WTC11 (cell line): ENCODE data around the gene TMEM207. TPM values are rescaled to one million over a fixed set of nuclear protein-coding genes. Genes with fewer than 3 reads are reported as not detected.
A peak's percentile ranks its signal among the peaks of the same experiment; 100 is the strongest.

ENCODE experiments used
- ATAC-seq: fragments of 200-7000 bp; cut with Tn5 transposase; 2 replicates; pipeline ENCODE4 v1.10.0; 2021; ENCODE audit warnings: mild to moderate bottlenecking, moderate library complexity
- CTCF ChIA-PET: fragments of 300-600 bp; sonication (Branson Sonifier 250); formaldehyde crosslinking; loops from one replicate; lab custom pipeline; 2021; ENCODE audit warnings: antibody characterized with exemption; lab: Charles Lee
- POLR2A ChIA-PET: fragments of 350-600 bp; sonication (Branson Sonifier 250); formaldehyde crosslinking; loops from one replicate; lab custom pipeline; 2021; ENCODE audit warnings: antibody characterized with exemption; lab: Charles Lee
- DNase-seq: peaks from one replicate; pipeline ENCODE4 v3.0.0; 2021; ENCODE audit warnings: low spot score
- H3K27ac Mint-ChIP-seq: 2 replicates; pipeline ENCODE4 v1.8.0; 2021; ENCODE audit warnings: mixed read lengths
- H3K27me3 Mint-ChIP-seq: 2 replicates; pipeline ENCODE4 v1.8.0; 2021; ENCODE audit warnings: low read depth, mild to moderate bottlenecking, moderate library complexity, mixed read lengths
- H3K36me3 Mint-ChIP-seq: 2 replicates; pipeline ENCODE4 v1.8.0; 2021; ENCODE audit warnings: mixed read lengths
- H3K4me1 Mint-ChIP-seq: 2 replicates; pipeline ENCODE4 v1.8.0; 2022; ENCODE audit warnings: mixed read lengths
- H3K4me3 Mint-ChIP-seq: 2 replicates; pipeline ENCODE4 v1.8.0; 2021; ENCODE audit warnings: mild to moderate bottlenecking, moderate library complexity, mixed read lengths
- H3K9me3 Mint-ChIP-seq: 2 replicates; pipeline ENCODE4 v1.8.0; 2021; ENCODE audit warnings: mixed read lengths
- CREB1 ChIP-seq: sonication (generic); formaldehyde crosslinking; IDR thresholded peaks from 2 replicates; pipeline ENCODE4 v1.8.0; 2023; ENCODE audit warnings: mild to moderate bottlenecking, missing genetic modification reagents
- HMGA2 ChIP-seq: fragments of 250-450 bp; sonication (Bioruptor Pico); IDR thresholded peaks from 2 replicates; pipeline ENCODE4 v1.4.0; 2021; ENCODE audit warnings: mild to moderate bottlenecking, moderate library complexity
- MXD4 ChIP-seq: fragments of 250-450 bp; sonication (Bioruptor Pico); IDR thresholded peaks from 2 replicates; pipeline ENCODE4 v1.8.0; 2021; ENCODE audit warnings: mild to moderate bottlenecking, moderate library complexity, borderline replicate concordance
- SMAD3 ChIP-seq: sonication (generic); formaldehyde crosslinking; IDR thresholded peaks from 2 replicates; pipeline ENCODE4 v1.8.0; 2022; ENCODE audit warnings: missing genetic modification reagents, mild to moderate bottlenecking, borderline replicate concordance
- TEAD4 ChIP-seq: sonication (generic); formaldehyde crosslinking; IDR thresholded peaks from 2 replicates; pipeline ENCODE4 v1.8.0; 2022; ENCODE audit warnings: mild to moderate bottlenecking, missing genetic modification reagents
- ZNF263 ChIP-seq: sonication (generic); formaldehyde crosslinking; IDR thresholded peaks from 2 replicates; pipeline ENCODE4 v1.8.1; 2022; ENCODE audit warnings: low read depth, mild to moderate bottlenecking, moderate library complexity, missing genetic modification reagents
- total RNA-seq: library from RNA; stranded (reverse); gene quantifications from 3 replicates; pipeline ENCODE4 v1.2.3, GENCODE V29; 2021
- TF ChIP-seq, protein P1 (sequence below): fragments of 250-450 bp; sonication (Bioruptor Pico); IDR thresholded peaks from 2 replicates; pipeline ENCODE4 v1.9.0; 2021; ENCODE audit warnings: moderate library complexity, mild to moderate bottlenecking, inconsistent platforms, borderline replicate concordance
- TF ChIP-seq, protein P2 (sequence below): sonication (generic); formaldehyde crosslinking; IDR thresholded peaks from 2 replicates; pipeline ENCODE4 v1.8.0; 2022; ENCODE audit warnings: mild to moderate bottlenecking, missing genetic modification reagents
- TF ChIP-seq, protein P3 (sequence below): sonication (generic); formaldehyde crosslinking; conservative IDR thresholded peaks from 2 replicates; pipeline ENCODE4 v1.8.1; 2023; ENCODE audit warnings: mild to moderate bottlenecking, low read depth, missing genetic modification reagents, moderate library complexity
- TF ChIP-seq, protein P4 (sequence below): sonication (generic); formaldehyde crosslinking; IDR thresholded peaks from 2 replicates; pipeline ENCODE4 v1.8.1; 2023; ENCODE audit warnings: mild to moderate bottlenecking, moderate library complexity, missing genetic modification reagents
- TF ChIP-seq, protein P5 (sequence below): fragments of 250-450 bp; sonication (Bioruptor Pico); IDR thresholded peaks from 2 replicates; pipeline ENCODE4 v1.9.0; 2021; ENCODE audit warnings: mild to moderate bottlenecking, borderline replicate concordance
- TF ChIP-seq, protein P6 (sequence below): fragments of 200-600 bp; IDR thresholded peaks from 2 replicates; pipeline ENCODE4 v1.8.0; 2022; ENCODE audit warnings: antibody characterized with exemption
- TF ChIP-seq, protein P7 (sequence below): sonication (generic); formaldehyde crosslinking; IDR thresholded peaks from 2 replicates; pipeline ENCODE4 v1.8.0; 2022; ENCODE audit warnings: mild to moderate bottlenecking, missing genetic modification reagents

The TMEM207 gene
- total RNA-seq, 1 experiment from 2014 or later, result not detected

DNA sequence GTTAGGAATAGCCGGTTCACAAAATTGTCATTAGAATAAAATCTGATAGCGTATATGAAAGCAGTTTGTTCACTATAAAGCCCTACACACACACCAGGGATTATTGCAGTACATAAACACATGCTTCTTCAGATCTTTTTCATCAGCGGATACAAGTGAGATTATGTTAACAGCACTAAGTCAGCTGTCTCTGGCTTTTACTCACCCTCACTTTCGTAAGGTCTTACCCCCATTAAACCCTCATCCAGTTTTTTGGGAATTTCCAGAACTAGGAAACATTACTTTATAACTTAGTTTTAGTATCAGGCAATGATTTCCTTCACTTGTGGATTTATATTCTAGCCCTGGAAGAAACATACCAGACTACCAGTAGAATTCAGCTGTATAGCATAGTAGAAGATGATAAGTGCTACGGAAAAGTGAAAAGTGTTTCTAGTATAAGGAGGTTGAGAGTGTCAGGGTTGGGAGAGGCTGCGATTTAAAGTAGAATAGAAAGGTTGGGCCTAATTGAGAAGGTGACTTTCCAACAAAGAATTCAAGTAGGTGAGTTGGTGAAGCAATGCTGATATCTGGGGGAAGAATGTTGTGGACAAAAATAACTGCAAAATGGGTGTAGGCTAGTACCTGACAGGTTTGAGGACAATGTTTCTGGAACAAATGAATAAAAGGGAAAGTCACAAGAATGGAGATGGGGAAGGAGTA is 22.7 kb downstream of the TMEM207 start:
- H3K27me3 Mint-ChIP-seq, result no peaks in the 10 kb centered on the region
- ChIA-PET CTCF (no interaction called here), POLR2A (no interaction called here)
- H3K27ac Mint-ChIP-seq, result no peak overlapping the region
- H3K4me3 Mint-ChIP-seq, result no peak overlapping the region
- TF ChIP-seq, protein P1, sequence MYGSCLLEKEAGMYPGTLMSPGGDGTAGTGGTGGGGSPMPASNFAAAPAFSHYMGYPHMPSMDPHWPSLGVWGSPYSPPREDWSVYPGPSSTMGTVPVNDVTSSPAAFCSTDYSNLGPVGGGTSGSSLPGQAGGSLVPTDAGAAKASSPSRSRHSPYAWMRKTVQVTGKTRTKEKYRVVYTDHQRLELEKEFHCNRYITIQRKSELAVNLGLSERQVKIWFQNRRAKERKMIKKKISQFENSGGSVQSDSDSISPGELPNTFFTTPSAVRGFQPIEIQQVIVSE (CRISPR knock-in tag), result no peak
- TF ChIP-seq TEAD4, result no peak
- TF ChIP-seq, protein P2, sequence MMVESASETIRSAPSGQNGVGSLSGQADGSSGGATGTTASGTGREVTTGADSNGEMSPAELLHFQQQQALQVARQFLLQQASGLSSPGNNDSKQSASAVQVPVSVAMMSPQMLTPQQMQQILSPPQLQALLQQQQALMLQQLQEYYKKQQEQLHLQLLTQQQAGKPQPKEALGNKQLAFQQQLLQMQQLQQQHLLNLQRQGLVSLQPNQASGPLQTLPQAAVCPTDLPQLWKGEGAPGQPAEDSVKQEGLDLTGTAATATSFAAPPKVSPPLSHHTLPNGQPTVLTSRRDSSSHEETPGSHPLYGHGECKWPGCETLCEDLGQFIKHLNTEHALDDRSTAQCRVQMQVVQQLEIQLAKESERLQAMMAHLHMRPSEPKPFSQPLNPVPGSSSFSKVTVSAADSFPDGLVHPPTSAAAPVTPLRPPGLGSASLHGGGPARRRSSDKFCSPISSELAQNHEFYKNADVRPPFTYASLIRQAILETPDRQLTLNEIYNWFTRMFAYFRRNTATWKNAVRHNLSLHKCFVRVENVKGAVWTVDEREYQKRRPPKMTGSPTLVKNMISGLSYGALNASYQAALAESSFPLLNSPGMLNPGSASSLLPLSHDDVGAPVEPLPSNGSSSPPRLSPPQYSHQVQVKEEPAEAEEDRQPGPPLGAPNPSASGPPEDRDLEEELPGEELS (CRISPR knock-in tag), result no peak
- TF ChIP-seq, protein P3, sequence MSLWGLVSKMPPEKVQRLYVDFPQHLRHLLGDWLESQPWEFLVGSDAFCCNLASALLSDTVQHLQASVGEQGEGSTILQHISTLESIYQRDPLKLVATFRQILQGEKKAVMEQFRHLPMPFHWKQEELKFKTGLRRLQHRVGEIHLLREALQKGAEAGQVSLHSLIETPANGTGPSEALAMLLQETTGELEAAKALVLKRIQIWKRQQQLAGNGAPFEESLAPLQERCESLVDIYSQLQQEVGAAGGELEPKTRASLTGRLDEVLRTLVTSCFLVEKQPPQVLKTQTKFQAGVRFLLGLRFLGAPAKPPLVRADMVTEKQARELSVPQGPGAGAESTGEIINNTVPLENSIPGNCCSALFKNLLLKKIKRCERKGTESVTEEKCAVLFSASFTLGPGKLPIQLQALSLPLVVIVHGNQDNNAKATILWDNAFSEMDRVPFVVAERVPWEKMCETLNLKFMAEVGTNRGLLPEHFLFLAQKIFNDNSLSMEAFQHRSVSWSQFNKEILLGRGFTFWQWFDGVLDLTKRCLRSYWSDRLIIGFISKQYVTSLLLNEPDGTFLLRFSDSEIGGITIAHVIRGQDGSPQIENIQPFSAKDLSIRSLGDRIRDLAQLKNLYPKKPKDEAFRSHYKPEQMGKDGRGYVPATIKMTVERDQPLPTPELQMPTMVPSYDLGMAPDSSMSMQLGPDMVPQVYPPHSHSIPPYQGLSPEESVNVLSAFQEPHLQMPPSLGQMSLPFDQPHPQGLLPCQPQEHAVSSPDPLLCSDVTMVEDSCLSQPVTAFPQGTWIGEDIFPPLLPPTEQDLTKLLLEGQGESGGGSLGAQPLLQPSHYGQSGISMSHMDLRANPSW (CRISPR knock-in tag), result no peak
- DNase-seq (no peak), ATAC-seq (no peak)
- no peaks in the 10 kb centered on the region for H3K36me3 Mint-ChIP-seq
- H3K4me1 Mint-ChIP-seq, result no peaks in the 10 kb centered on the region
- H3K9me3 Mint-ChIP-seq, result no peaks in the 10 kb centered on the region

DNA sequence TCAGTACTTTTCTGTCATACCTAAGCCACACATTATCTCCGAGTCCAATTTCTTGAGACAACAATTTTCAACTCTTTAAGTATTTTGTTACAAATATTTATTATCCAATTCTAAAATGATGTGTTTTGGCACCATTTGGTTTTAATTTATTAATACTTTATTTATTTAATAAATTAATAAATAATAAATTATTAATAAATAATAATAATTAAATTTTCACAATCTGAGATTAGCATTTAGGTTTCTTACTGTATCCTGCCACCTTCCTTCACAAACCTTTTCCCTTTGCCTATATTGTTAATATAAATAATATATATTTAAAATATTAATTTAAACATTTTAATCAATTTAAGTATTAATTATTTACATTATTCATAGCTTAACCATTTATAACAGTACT is 23.9 kb downstream of the TMEM207 start:
- CTCF ChIA-PET, result interaction anchor here (0.8 to 2.9 kb wide), 2 partner anchors 123 to 464 kb away, joined by 3 to 17 read pairs; no protein-coding TSS in a partner anchor
- DNase-seq (no peak), ATAC-seq (no peak)
- POLR2A ChIA-PET, result no interaction called here
- Mint-ChIP-seq H3K36me3 (no peaks in the 10 kb centered on the region), H3K9me3 (no peaks in the 10 kb centered on the region), H3K27me3 (no peaks in the 10 kb centered on the region), H3K4me3 (no peak overlapping the region), H3K4me1 (no peaks in the 10 kb centered on the region), H3K27ac (no peak overlapping the region)
- TF ChIP-seq, protein P4, sequence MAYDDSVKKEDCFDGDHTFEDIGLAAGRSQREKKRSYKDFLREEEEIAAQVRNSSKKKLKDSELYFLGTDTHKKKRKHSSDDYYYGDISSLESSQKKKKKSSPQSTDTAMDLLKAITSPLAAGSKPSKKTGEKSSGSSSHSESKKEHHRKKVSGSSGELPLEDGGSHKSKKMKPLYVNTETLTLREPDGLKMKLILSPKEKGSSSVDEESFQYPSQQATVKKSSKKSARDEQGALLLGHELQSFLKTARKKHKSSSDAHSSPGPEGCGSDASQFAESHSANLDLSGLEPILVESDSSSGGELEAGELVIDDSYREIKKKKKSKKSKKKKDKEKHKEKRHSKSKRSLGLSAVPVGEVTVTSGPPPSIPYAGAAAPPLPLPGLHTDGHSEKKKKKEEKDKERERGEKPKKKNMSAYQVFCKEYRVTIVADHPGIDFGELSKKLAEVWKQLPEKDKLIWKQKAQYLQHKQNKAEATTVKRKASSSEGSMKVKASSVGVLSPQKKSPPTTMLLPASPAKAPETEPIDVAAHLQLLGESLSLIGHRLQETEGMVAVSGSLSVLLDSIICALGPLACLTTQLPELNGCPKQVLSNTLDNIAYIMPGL, result no peak
- peak; percentile 98 for TF ChIP-seq HMGA2 (CRISPR knock-in tag)

DNA sequence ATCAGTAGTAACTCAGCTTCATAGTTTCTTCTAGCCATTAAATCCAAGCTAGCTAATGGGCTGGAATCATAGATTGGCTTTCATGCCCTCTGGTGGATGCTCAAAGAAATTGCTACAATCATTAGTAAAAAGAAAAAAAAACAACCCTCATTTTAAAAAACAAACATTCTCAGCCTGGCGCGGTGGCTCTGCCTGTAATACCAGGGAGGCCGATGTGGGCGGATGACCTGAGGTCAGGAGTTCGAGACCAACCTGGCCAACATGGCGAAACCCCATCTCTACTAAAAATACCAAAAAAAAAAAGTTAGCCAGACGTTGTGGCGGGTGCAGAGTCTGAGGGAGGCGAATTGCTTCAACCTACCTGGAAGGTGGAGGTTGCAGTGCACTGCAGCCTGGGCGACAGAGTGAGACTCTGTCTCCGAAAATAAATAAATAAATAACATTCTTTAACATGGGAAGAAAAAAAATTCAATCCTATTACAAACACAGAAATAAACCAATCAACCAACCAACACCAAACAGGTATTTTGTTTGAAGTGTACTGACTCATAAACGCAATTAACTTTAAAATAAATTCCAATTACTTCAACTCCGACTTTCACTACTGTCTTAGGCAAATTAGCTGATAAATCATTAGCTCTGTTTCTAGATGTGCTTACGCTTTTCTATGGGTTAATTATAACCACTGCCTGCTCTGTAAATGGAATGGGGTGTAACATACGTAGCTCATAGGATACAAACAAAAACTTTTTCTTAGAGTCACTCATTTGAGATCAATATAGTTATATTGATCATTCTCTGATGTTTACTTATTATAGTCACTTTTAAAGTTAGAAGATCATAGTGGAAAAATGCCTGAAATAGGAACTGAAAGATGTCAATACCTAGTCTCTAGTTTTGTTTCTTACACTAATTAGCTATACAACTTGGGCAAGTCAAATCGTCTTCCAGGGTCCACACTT is 24.9 kb downstream of the TMEM207 start:
- 0 out of 2 replicates have a peak overlapping the region, but pooled peaks have one; percentile 50 for H3K27ac Mint-ChIP-seq
- no peaks in the 10 kb centered on the region for H3K4me1 Mint-ChIP-seq
- H3K36me3 Mint-ChIP-seq, result no peaks in the 10 kb centered on the region
- CTCF ChIA-PET, result interaction anchor here (0.5 to 2.9 kb wide), 12 partner anchors 8 to 476 kb away, joined by 3 to 17 read pairs (median 4); partner anchors contain the start of gene CLDN1
- no peaks in the 10 kb centered on the region for H3K27me3 Mint-ChIP-seq
- ATAC-seq (peak; percentile 96), DNase-seq (peak; percentile 78)
- H3K9me3 Mint-ChIP-seq, result no peaks in the 10 kb centered on the region
- POLR2A ChIA-PET, result interaction anchor here (1.0 kb wide), 1 partner anchor 102 kb away, joined by 4 read pairs; the partner anchor contains the start of gene CLDN1
- peak overlapping the region; percentile 7; the same call in 1 of the 2 replicates for H3K4me3 Mint-ChIP-seq
- TF ChIP-seq, protein P5, sequence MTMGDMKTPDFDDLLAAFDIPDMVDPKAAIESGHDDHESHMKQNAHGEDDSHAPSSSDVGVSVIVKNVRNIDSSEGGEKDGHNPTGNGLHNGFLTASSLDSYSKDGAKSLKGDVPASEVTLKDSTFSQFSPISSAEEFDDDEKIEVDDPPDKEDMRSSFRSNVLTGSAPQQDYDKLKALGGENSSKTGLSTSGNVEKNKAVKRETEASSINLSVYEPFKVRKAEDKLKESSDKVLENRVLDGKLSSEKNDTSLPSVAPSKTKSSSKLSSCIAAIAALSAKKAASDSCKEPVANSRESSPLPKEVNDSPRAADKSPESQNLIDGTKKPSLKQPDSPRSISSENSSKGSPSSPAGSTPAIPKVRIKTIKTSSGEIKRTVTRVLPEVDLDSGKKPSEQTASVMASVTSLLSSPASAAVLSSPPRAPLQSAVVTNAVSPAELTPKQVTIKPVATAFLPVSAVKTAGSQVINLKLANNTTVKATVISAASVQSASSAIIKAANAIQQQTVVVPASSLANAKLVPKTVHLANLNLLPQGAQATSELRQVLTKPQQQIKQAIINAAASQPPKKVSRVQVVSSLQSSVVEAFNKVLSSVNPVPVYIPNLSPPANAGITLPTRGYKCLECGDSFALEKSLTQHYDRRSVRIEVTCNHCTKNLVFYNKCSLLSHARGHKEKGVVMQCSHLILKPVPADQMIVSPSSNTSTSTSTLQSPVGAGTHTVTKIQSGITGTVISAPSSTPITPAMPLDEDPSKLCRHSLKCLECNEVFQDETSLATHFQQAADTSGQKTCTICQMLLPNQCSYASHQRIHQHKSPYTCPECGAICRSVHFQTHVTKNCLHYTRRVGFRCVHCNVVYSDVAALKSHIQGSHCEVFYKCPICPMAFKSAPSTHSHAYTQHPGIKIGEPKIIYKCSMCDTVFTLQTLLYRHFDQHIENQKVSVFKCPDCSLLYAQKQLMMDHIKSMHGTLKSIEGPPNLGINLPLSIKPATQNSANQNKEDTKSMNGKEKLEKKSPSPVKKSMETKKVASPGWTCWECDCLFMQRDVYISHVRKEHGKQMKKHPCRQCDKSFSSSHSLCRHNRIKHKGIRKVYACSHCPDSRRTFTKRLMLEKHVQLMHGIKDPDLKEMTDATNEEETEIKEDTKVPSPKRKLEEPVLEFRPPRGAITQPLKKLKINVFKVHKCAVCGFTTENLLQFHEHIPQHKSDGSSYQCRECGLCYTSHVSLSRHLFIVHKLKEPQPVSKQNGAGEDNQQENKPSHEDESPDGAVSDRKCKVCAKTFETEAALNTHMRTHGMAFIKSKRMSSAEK (CRISPR knock-in tag), result peak; percentile 80
- no peak for TF ChIP-seq CREB1
- TF ChIP-seq MXD4 (CRISPR knock-in tag), result no peak
- TF ChIP-seq ZNF263 (CRISPR knock-in tag), result no peak
- TF ChIP-seq, protein P6, sequence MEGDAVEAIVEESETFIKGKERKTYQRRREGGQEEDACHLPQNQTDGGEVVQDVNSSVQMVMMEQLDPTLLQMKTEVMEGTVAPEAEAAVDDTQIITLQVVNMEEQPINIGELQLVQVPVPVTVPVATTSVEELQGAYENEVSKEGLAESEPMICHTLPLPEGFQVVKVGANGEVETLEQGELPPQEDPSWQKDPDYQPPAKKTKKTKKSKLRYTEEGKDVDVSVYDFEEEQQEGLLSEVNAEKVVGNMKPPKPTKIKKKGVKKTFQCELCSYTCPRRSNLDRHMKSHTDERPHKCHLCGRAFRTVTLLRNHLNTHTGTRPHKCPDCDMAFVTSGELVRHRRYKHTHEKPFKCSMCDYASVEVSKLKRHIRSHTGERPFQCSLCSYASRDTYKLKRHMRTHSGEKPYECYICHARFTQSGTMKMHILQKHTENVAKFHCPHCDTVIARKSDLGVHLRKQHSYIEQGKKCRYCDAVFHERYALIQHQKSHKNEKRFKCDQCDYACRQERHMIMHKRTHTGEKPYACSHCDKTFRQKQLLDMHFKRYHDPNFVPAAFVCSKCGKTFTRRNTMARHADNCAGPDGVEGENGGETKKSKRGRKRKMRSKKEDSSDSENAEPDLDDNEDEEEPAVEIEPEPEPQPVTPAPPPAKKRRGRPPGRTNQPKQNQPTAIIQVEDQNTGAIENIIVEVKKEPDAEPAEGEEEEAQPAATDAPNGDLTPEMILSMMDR, result peak; percentile 58; the same call in 1 of the 2 replicates
- TF ChIP-seq, protein P7, sequence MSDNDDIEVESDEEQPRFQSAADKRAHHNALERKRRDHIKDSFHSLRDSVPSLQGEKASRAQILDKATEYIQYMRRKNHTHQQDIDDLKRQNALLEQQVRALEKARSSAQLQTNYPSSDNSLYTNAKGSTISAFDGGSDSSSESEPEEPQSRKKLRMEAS, result no peak
- no peak for TF ChIP-seq SMAD3
